ENCODE results near the gene MTHFD1L.

- no peak for TF ChIP-seq CTCF (conservative IDR thresholded peaks at IDR 0.05; ENCODE audit: low read length)
- TF ChIP-seq EZH2phosphoT487 (IDR thresholded peaks at IDR 0.05; ENCODE audit: borderline replicate concordance) = no peak
Observed at GRCh38 chr6:150991487-150991886, 126.0 kb downstream of the MTHFD1L start.
